GM12801 (cell line): ENCODE measurements around the gene DISC1.

ENCODE experiments used
- CTCF ChIP-seq: IDR thresholded peaks from one replicate; pipeline ENCODE4 v1.5.1; 2011; ENCODE audit warnings: control low read depth; ENCODE audit not compliant: insufficient read length; ENCODE audit errors: extremely low read depth

DISC1 gene

GRCh38 chr1:231958448-231958847 is 331.9 kb downstream of the DISC1 start:
- no peak for TF ChIP-seq CTCF

- TF ChIP-seq CTCF: no peak
These were observed 332.8 kb downstream of the DISC1 start for GRCh38 chr1:231959225-231959884.

GRCh38 chr1:231962636-231963035 is 336.0 kb downstream of the DISC1 start:
- TF ChIP-seq CTCF: no peak

GRCh38 chr1:231964241-231964640 is 337.7 kb downstream of the DISC1 start:
- TF ChIP-seq CTCF: no peak

GRCh38 chr1:231964961-231965360 is 338.4 kb downstream of the DISC1 start:
- TF ChIP-seq CTCF: no peak

GRCh38 chr1:231965615-231966014 is 339.0 kb downstream of the DISC1 start:
- TF ChIP-seq CTCF: no peak

GRCh38 chr1:231966983-231967382 is 340.4 kb downstream of the DISC1 start:
- TF ChIP-seq CTCF: no peak

- no peak for TF ChIP-seq CTCF
These were observed 342.5 kb downstream of the DISC1 start for GRCh38 chr1:231969076-231969475.
